Measurements from ENCODE around the gene TOM1.

The TOM1 gene

DNA sequence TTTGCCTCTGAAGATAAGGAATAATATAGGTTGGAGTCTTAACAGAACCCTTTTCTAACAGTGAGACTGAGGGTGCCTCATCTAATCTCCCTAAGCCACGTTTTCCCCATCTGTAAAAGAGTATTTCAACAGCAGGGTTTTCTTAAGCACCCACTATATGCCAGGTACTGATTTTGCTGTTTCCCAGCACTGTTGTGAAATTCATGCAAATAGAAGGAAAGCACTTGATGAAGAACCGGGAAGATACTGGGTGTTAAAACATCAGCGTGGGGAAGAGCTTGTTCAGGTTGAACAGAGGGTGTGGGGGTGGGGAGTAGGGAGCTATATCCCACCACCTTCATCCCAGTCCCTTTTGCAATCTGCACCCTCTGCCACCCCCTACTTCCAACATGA lies 84.0 kb downstream of the TOM1 start:
- TF ChIP-seq CTCF (conservative IDR thresholded peaks at IDR 0.05; ENCODE audit: control insufficient read depth, insufficient read depth, low read depth, low read length), result no peak
- no peak for DNase-seq (ENCODE audit: low read depth)
- H3K4me3 ChIP-seq (ENCODE audit: control insufficient read depth, low read depth, low read length), result no peak overlapping the region

DNA sequence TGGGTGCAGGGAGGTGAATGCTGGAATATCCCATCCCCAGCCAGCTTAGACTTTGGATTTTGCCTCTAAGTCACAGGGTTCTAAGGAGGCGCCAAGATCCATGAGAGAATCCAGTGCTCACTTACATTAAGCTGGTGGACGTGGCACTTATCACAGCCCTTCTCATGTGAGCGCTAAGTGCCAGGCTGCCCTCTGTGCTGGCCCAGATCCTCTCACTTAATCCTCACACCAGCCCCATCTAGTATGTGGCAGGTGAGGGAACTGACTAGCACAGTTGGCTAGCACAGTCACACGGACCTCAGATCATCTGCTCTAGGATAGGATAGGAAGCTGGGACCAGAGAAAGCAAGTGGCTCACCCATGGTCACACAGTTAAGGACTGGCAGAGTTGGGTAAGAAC lies 84.8 kb downstream of the TOM1 start:
- TF ChIP-seq CTCF (conservative IDR thresholded peaks at IDR 0.05; ENCODE audit: control insufficient read depth, insufficient read depth, low read depth, low read length), result no peak
- DNase-seq (ENCODE audit: low read depth), result no peak
- H3K4me3 ChIP-seq (ENCODE audit: control insufficient read depth, low read depth, low read length), result no peak overlapping the region

- H3K4me3 ChIP-seq (ENCODE audit: control insufficient read depth, low read depth, low read length), result no peak overlapping the region
- no peak for DNase-seq (ENCODE audit: low read depth)
- no peak for TF ChIP-seq CTCF (conservative IDR thresholded peaks at IDR 0.05; ENCODE audit: control insufficient read depth, insufficient read depth, low read depth, low read length)
These were observed 85.4 kb downstream of the TOM1 start for GRCh38 chr22:35384975-35385588.

DNA sequence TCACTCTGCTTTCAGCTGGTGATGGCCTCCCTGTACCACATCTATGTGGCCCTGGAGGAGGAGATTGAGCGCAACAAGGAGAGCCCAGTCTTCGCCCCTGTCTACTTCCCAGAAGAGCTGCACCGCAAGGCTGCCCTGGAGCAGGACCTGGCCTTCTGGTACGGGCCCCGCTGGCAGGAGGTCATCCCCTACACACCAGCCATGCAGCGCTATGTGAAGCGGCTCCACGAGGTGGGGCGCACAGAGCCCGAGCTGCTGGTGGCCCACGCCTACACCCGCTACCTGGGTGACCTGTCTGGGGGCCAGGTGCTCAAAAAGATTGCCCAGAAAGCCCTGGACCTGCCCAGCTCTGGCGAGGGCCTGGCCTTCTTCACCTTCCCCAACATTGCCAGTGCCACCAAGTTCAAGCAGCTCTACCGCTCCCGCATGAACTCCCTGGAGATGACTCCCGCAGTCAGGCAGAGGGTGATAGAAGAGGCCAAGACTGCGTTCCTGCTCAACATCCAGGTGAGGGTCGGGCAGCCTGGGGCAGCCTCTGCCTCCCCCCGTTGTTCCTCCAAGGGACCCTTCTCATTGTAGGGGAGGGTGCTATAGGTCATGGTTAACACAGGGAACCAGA lies 87.1 kb downstream of the TOM1 start:
- H3K4me3 ChIP-seq (ENCODE audit: control insufficient read depth, low read depth, low read length), result no peak overlapping the region
- no peak for DNase-seq (ENCODE audit: low read depth)
- TF ChIP-seq CTCF (conservative IDR thresholded peaks at IDR 0.05; ENCODE audit: control insufficient read depth, insufficient read depth, low read depth, low read length), result no peak

DNA sequence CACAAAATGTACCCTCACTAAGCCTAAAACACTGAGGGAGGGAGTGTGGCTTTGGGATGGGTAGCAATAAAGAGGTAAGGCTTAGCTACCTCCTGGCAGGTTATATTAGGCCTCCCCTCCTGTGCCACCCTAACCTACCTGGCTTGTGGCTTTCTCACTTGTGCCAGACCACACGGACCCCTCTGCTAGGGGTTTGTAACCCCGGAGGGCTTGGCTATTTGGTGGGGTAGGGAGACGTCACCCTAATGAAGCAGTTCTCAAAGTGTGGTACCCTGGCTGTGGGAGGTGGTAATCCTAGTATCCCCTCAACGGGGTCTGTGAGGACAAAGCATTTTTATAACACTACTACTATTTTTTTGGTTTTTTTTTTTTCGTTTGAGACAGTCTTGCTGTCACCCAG lies 91.2 kb downstream of the TOM1 start:
- no peak for DNase-seq (ENCODE audit: low read depth)
- H3K4me3 ChIP-seq (ENCODE audit: control insufficient read depth, low read depth, low read length), result no peak overlapping the region
- no peak for TF ChIP-seq CTCF (conservative IDR thresholded peaks at IDR 0.05; ENCODE audit: control insufficient read depth, insufficient read depth, low read depth, low read length)

GRCh38 chr22:35392357-35392756 lies 92.7 kb downstream of the TOM1 start:
- no peak for DNase-seq (ENCODE audit: low read depth)
- no peak overlapping the region for H3K4me3 ChIP-seq (ENCODE audit: control insufficient read depth, low read depth, low read length)
- TF ChIP-seq CTCF (conservative IDR thresholded peaks at IDR 0.05; ENCODE audit: control insufficient read depth, insufficient read depth, low read depth, low read length), result no peak
